ENCODE results near the gene GCKR.

GRCh38 chr2:27448381-27448780 lies 48.3 kb upstream of the GCKR start:
- TF ChIP-seq ARNTL (CRISPR knock-in tag; IDR thresholded peaks at IDR 0.05; ENCODE audit: borderline replicate concordance, low read depth), result no peak
- no peak for TF ChIP-seq BACH2 (CRISPR knock-in tag; IDR thresholded peaks at IDR 0.05; ENCODE audit: borderline replicate concordance)
- no peak for TF ChIP-seq RARB (CRISPR knock-in tag; IDR thresholded peaks at IDR 0.05)
- TF ChIP-seq PPARA (CRISPR knock-in tag; IDR thresholded peaks at IDR 0.05; ENCODE audit: borderline replicate concordance), result no peak
- no peak for TF ChIP-seq TOX (CRISPR knock-in tag; IDR thresholded peaks at IDR 0.05; ENCODE audit: borderline replicate concordance)
- no peak for TF ChIP-seq PATZ1 (CRISPR knock-in tag; IDR thresholded peaks at IDR 0.05; ENCODE audit: borderline replicate concordance)
- no peak for TF ChIP-seq ZFP30 (CRISPR knock-in tag; IDR thresholded peaks at IDR 0.05)
- TF ChIP-seq TCF4 (CRISPR knock-in tag; IDR thresholded peaks at IDR 0.05; ENCODE audit: borderline replicate concordance), result no peak
- TF ChIP-seq OSR1 (CRISPR knock-in tag; IDR thresholded peaks at IDR 0.05), result no peak
- TF ChIP-seq TSHZ2 (CRISPR knock-in tag; IDR thresholded peaks at IDR 0.05), result no peak

Data from SK-N-SH treated with all-trans-retinoic acid at 6 μM for 48 hours (cell line).